Activated CD8-positive, alpha-beta memory T cell treated with anti-CD3 and anti-CD28 coated beads for 36 hours (primary cell): ENCODE results near the gene SMARCC1. TPM values are rescaled to one million over a fixed set of nuclear protein-coding genes. Genes with fewer than 3 reads are reported as not detected.
"Not testable (repeated sequence)": the region's sequence is repeated elsewhere in the genome, so short reads cannot be mapped to it uniquely, and the experiment has no call there.

Source experiments
- CTCF ChIA-PET: fragments of 350-600 bp; sonication (Branson Sonifier 250); formaldehyde crosslinking; loops from one replicate; lab custom pipeline; 2021; ENCODE audit warnings: antibody characterized with exemption; lab: Charles Lee
- POLR2A ChIA-PET: fragments of 350-600 bp; sonication (Branson Sonifier 250); formaldehyde crosslinking; loops from one replicate; lab custom pipeline; 2021; ENCODE audit warnings: antibody characterized with exemption; lab: Charles Lee
- total RNA-seq, 2 experiments: library from RNA; stranded (reverse); gene quantifications; one replicate each; pipeline ENCODE4 v1.2.3, GENCODE V29; 2021

The SMARCC1 gene
- total RNA-seq, 2 experiments from 2014 or later = 111 TPM

- CTCF ChIA-PET = not testable (repeated sequence)
Measured at GRCh38 chr3:47717448-47717847, 64.2 kb downstream of the SMARCC1 start.

GRCh38 chr3:47716656-47717055 lies 65.0 kb downstream of the SMARCC1 start:
- CTCF ChIA-PET = no interaction called here

More at GRCh38 chr3:47717448-47717847, 64.2 kb downstream of the SMARCC1 start:
- POLR2A ChIA-PET = not testable (repeated sequence)

GRCh38 chr3:47715928-47716327 lies 65.8 kb downstream of the SMARCC1 start:
- CTCF ChIA-PET = interaction anchor here (1.7 kb wide), 1 partner anchor 13 kb away, joined by 4 read pairs; no protein-coding TSS in a partner anchor
- POLR2A ChIA-PET = no interaction called here

More at GRCh38 chr3:47716656-47717055, 65.0 kb downstream of the SMARCC1 start:
- POLR2A ChIA-PET = no interaction called here

- ChIA-PET CTCF (interaction anchor here (1.7 kb wide), 1 partner anchor 14 kb away, joined by 4 read pairs; no protein-coding TSS in a partner anchor), POLR2A (no interaction called here)
Measured at GRCh38 chr3:47714606-47715005, 67.1 kb downstream of the SMARCC1 start.

- CTCF ChIA-PET = interaction anchor here (0.5 to 0.7 kb wide), 3 partner anchors 35 to 183 kb away, joined by 3 to 4 read pairs (median 3); no protein-coding TSS in a partner anchor
- POLR2A ChIA-PET = no interaction called here
Measured at GRCh38 chr3:47713655-47714054, 68.0 kb downstream of the SMARCC1 start.

- POLR2A ChIA-PET = interaction anchor here (1.0 kb wide), 1 partner anchor 200 kb away, joined by 6 read pairs; no protein-coding TSS in a partner anchor
- CTCF ChIA-PET = interaction anchor here (0.6 kb wide), 2 partner anchors 18 to 789 kb away, joined by 3 to 4 read pairs; no protein-coding TSS in a partner anchor
Measured at GRCh38 chr3:47712398-47712797, 69.3 kb downstream of the SMARCC1 start.

GRCh38 chr3:47711596-47711995 lies 70.1 kb downstream of the SMARCC1 start:
- ChIA-PET CTCF (interaction anchor here (1.1 kb wide), 1 partner anchor 11 kb away, joined by 3 read pairs; no protein-coding TSS in a partner anchor), POLR2A (interaction anchor here (1.0 kb wide), 1 partner anchor 199 kb away, joined by 6 read pairs; no protein-coding TSS in a partner anchor)

- CTCF ChIA-PET = interaction anchor here (0.7 kb wide), 1 partner anchor 1227 kb away, joined by 3 read pairs; no protein-coding TSS in a partner anchor
- POLR2A ChIA-PET = no interaction called here
Measured at GRCh38 chr3:47705391-47705790, 76.3 kb downstream of the SMARCC1 start.

- ChIA-PET CTCF (interaction anchor here (0.7 kb wide), 1 partner anchor 799 kb away, joined by 4 read pairs; no protein-coding TSS in a partner anchor), POLR2A (no interaction called here)
Measured at GRCh38 chr3:47704237-47704612, 77.5 kb downstream of the SMARCC1 start.

- CTCF ChIA-PET = no interaction called here
- POLR2A ChIA-PET = no interaction called here
Measured at GRCh38 chr3:47701388-47701787, 80.3 kb downstream of the SMARCC1 start.

- CTCF ChIA-PET = no interaction called here
- POLR2A ChIA-PET = no interaction called here
Measured at GRCh38 chr3:47692158-47692557, 89.5 kb downstream of the SMARCC1 start.

- POLR2A ChIA-PET = no interaction called here
- CTCF ChIA-PET = no interaction called here
Measured at GRCh38 chr3:47688488-47688887, 93.2 kb downstream of the SMARCC1 start.

- POLR2A ChIA-PET = no interaction called here
- CTCF ChIA-PET = interaction anchor here (0.7 kb wide), 1 partner anchor 16 kb away, joined by 3 read pairs; no protein-coding TSS in a partner anchor
Measured at GRCh38 chr3:47685037-47685436, 96.7 kb downstream of the SMARCC1 start.

- CTCF ChIA-PET = no interaction called here
- POLR2A ChIA-PET = no interaction called here
Measured at GRCh38 chr3:47681016-47681415, 100.7 kb downstream of the SMARCC1 start.

GRCh38 chr3:47678446-47679338 lies 103.0 kb downstream of the SMARCC1 start:
- ChIA-PET POLR2A (no interaction called here), CTCF (no interaction called here)

- ChIA-PET CTCF (interaction anchor here (1.1 kb wide), 1 partner anchor 15 kb away, joined by 3 read pairs; no protein-coding TSS in a partner anchor), POLR2A (no interaction called here)
Measured at GRCh38 chr3:47669026-47669749, 112.5 kb downstream of the SMARCC1 start.

GRCh38 chr3:47666118-47666517 lies 115.6 kb downstream of the SMARCC1 start:
- POLR2A ChIA-PET = no interaction called here
- CTCF ChIA-PET = interaction anchor here (0.7 kb wide), 1 partner anchor 189 kb away, joined by 4 read pairs; no protein-coding TSS in a partner anchor

- POLR2A ChIA-PET = no interaction called here
- CTCF ChIA-PET = no interaction called here
Measured at GRCh38 chr3:47664519-47664918, 117.2 kb downstream of the SMARCC1 start.

GRCh38 chr3:47663630-47664240 lies 118.0 kb downstream of the SMARCC1 start:
- ChIA-PET CTCF (no interaction called here), POLR2A (no interaction called here)
